Measurements from ENCODE around the gene GPR158. TPM values are rescaled to one million over a fixed set of nuclear protein-coding genes. Genes with fewer than 3 reads are reported as not detected.

GPR158 gene
- total and polyA plus RNA-seq, 9 donors, result 0.05 to 0.13 (median 0.09) TPM

- Histone ChIP-seq H3K36me3 (ENCODE audit: control insufficient read depth, insufficient read depth, low read length) (no peaks in the 10 kb centered on the region), H3K4me1 (ENCODE audit: control insufficient read depth, insufficient read depth, low read length) (no peaks in the 10 kb centered on the region), H3K27me3 (ENCODE audit: control insufficient read depth, insufficient read depth, low read length) (no peaks in the 10 kb centered on the region), H3K9me3 (replicated peaks; ENCODE audit: control insufficient read depth, low read depth, low read length) (no peaks in the 10 kb centered on the region), H3K4me3 (ENCODE audit: low read length) (no peak overlapping the region), H3K27ac (ENCODE audit: low read length) (no peak overlapping the region)
- no peak for DNase-seq
- 79% methylated on average over 4 of the region's 5 CpGs for WGBS (ENCODE audit: insufficient coverage)
These were observed 381.1 kb downstream of the GPR158 start for GRCh38 chr10:25555865-25556264.

GRCh38 chr10:25556457-25556856, 381.7 kb downstream of the GPR158 start:
- peak; percentile 70 for DNase-seq
- no peaks in the 10 kb centered on the region for H3K27me3 ChIP-seq (ENCODE audit: control insufficient read depth, insufficient read depth, low read length)
- no peak overlapping the region for H3K4me3 ChIP-seq (ENCODE audit: low read length)
- no peaks in the 10 kb centered on the region for H3K4me1 ChIP-seq (ENCODE audit: control insufficient read depth, insufficient read depth, low read length)
- H3K9me3 ChIP-seq (replicated peaks; ENCODE audit: control insufficient read depth, low read depth, low read length), result no peaks in the 10 kb centered on the region
- no CpG with 5 or more reads among the region's 5 CpGs for WGBS (ENCODE audit: insufficient coverage)
- no peaks in the 10 kb centered on the region for H3K36me3 ChIP-seq (ENCODE audit: control insufficient read depth, insufficient read depth, low read length)
- no peak overlapping the region for H3K27ac ChIP-seq (ENCODE audit: low read length)

GRCh38 chr10:25557136-25557535, 382.3 kb downstream of the GPR158 start:
- Histone ChIP-seq H3K4me1 (ENCODE audit: control insufficient read depth, insufficient read depth, low read length) (no peaks in the 10 kb centered on the region), H3K9me3 (replicated peaks; ENCODE audit: control insufficient read depth, low read depth, low read length) (no peaks in the 10 kb centered on the region), H3K27ac (ENCODE audit: low read length) (no peak overlapping the region), H3K4me3 (ENCODE audit: low read length) (no peak overlapping the region), H3K27me3 (ENCODE audit: control insufficient read depth, insufficient read depth, low read length) (no peaks in the 10 kb centered on the region), H3K36me3 (ENCODE audit: control insufficient read depth, insufficient read depth, low read length) (no peaks in the 10 kb centered on the region)
- 25% methylated on average over 2 of the region's 3 CpGs for WGBS (ENCODE audit: insufficient coverage)
- DNase-seq, result no peak

DNA sequence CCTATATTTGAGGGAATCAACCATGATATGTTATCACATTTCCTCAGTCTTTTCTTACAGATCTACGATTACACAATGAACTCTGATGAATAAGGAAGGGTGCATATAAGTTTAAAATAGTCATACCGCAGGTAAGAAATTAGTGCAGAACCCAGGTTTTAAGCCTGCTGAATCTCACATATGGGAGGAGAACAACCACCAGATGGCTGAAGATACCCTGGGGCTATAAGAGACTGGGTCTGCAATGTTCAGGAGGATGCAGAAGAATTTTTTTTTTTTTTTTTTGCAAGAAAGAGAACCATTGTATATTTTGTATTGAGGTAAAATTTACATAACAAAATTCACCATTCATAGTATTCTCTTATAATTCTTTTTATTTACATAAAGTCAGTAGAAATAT, 387.0 kb downstream of the GPR158 start:
- Histone ChIP-seq H3K4me3 (ENCODE audit: low read length) (no peak overlapping the region), H3K27ac (ENCODE audit: low read length) (no peak overlapping the region), H3K9me3 (replicated peaks; ENCODE audit: control insufficient read depth, low read depth, low read length) (no peaks in the 10 kb centered on the region), H3K27me3 (ENCODE audit: control insufficient read depth, insufficient read depth, low read length) (no peaks in the 10 kb centered on the region), H3K4me1 (ENCODE audit: control insufficient read depth, insufficient read depth, low read length) (no peaks in the 10 kb centered on the region), H3K36me3 (ENCODE audit: control insufficient read depth, insufficient read depth, low read length) (no peaks in the 10 kb centered on the region)
- DNase-seq, result no peak
- no CpG with 5 or more reads among the region's 2 CpGs for WGBS (ENCODE audit: insufficient coverage)

- Histone ChIP-seq H3K4me3 (ENCODE audit: low read length) (no peak overlapping the region), H3K9me3 (replicated peaks; ENCODE audit: control insufficient read depth, low read depth, low read length) (no peaks in the 10 kb centered on the region), H3K36me3 (ENCODE audit: control insufficient read depth, insufficient read depth, low read length) (no peaks in the 10 kb centered on the region), H3K27ac (ENCODE audit: low read length) (no peak overlapping the region), H3K27me3 (ENCODE audit: control insufficient read depth, insufficient read depth, low read length) (no peaks in the 10 kb centered on the region), H3K4me1 (ENCODE audit: control insufficient read depth, insufficient read depth, low read length) (no peaks in the 10 kb centered on the region)
- DNase-seq, result no peak
- no CpG with 5 or more reads among the region's 4 CpGs for WGBS (ENCODE audit: insufficient coverage)
These were observed 387.7 kb downstream of the GPR158 start for GRCh38 chr10:25562547-25562946.

DNA sequence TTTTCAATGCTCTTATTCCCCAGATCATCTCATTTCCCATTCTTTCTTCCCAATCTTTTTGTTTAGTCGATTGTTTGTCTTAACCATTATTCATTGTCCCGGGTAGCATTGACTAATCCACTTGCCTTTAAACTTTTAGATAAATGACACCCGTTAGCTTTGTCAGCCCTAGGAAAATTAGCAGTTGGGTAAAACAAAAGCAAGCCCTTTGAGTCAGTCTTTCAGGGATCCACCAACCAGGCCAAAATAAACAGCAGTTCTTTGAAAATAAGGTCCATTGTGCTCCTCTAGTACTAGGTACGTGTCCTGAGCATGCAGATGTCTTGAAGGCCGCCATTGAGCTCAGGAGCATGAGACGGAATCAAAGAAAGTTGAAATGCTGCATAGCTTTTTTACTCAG, 389.6 kb downstream of the GPR158 start:
- H3K27ac ChIP-seq (ENCODE audit: low read length), result no peak overlapping the region
- no peaks in the 10 kb centered on the region for H3K9me3 ChIP-seq (replicated peaks; ENCODE audit: control insufficient read depth, low read depth, low read length)
- WGBS (ENCODE audit: insufficient coverage), result 96% methylated on average over 4 of the region's 6 CpGs
- no peak for DNase-seq
- H3K36me3 ChIP-seq (ENCODE audit: control insufficient read depth, insufficient read depth, low read length), result no peaks in the 10 kb centered on the region
- H3K27me3 ChIP-seq (ENCODE audit: control insufficient read depth, insufficient read depth, low read length), result no peaks in the 10 kb centered on the region
- no peak overlapping the region for H3K4me3 ChIP-seq (ENCODE audit: low read length)
- no peaks in the 10 kb centered on the region for H3K4me1 ChIP-seq (ENCODE audit: control insufficient read depth, insufficient read depth, low read length)

DNA sequence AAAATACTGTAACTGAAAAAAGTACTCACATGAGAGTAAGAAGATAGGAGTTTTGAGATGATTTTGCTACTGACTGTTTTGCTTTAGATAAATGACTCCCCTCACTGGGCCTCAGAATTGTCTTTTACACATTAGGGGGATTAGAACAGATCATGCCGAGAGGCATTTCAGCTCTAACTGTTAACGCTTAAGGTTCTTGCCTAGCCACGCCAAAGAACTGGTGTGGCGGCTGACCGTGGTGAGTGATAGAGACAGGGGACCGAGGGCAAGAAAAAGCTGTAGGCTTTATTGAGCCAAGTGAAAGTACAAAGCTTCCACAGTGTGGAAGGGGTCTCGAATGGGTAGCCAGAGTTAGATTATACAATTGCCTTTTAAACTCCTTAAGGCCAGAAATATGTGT, 390.8 kb downstream of the GPR158 start:
- H3K9me3 ChIP-seq (replicated peaks; ENCODE audit: control insufficient read depth, low read depth, low read length), result no peaks in the 10 kb centered on the region

DNA sequence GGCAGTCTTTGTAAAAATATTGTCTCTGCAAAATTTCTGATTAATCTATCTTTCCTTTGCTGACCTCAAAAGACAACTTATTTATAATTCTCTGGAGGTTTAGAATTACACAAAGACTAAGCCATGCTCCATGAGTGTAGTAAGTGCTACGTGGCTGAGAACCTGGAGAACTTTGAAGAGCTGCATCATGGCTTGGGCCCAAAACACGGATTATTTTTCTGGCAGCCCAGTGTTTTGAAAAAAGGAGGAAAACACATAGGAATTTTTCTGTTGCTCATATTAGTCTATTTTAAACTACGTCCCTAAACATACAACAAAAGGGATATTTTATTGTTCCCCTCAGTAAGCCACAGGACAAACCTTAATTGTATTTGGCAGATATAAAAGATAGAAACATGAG, 398.5 kb downstream of the GPR158 start:
- DNase-seq, result peak; percentile 51
- no peaks in the 10 kb centered on the region for H3K36me3 ChIP-seq (ENCODE audit: control insufficient read depth, insufficient read depth, low read length)
- no peaks in the 10 kb centered on the region for H3K27me3 ChIP-seq (ENCODE audit: control insufficient read depth, insufficient read depth, low read length)
- H3K4me1 ChIP-seq (ENCODE audit: control insufficient read depth, insufficient read depth, low read length), result no peaks in the 10 kb centered on the region
- no CpG with 5 or more reads among the region's 3 CpGs for WGBS (ENCODE audit: insufficient coverage)
- H3K4me3 ChIP-seq (ENCODE audit: low read length), result no peak overlapping the region
- H3K9me3 ChIP-seq (replicated peaks; ENCODE audit: control insufficient read depth, low read depth, low read length), result no peaks in the 10 kb centered on the region
- no peak overlapping the region for H3K27ac ChIP-seq (ENCODE audit: low read length)

More for the DNA sequence above, 390.8 kb downstream of the GPR158 start:
- DNase-seq, result no peak
- H3K36me3 ChIP-seq (ENCODE audit: control insufficient read depth, insufficient read depth, low read length), result no peaks in the 10 kb centered on the region
- H3K27me3 ChIP-seq (ENCODE audit: control insufficient read depth, insufficient read depth, low read length), result no peaks in the 10 kb centered on the region
- WGBS (ENCODE audit: insufficient coverage), result 56% methylated on average over 6 of the region's 7 CpGs
- H3K4me3 ChIP-seq (ENCODE audit: low read length), result no peak overlapping the region
- H3K27ac ChIP-seq (ENCODE audit: low read length), result no peak overlapping the region
- no peaks in the 10 kb centered on the region for H3K4me1 ChIP-seq (ENCODE audit: control insufficient read depth, insufficient read depth, low read length)

DNA sequence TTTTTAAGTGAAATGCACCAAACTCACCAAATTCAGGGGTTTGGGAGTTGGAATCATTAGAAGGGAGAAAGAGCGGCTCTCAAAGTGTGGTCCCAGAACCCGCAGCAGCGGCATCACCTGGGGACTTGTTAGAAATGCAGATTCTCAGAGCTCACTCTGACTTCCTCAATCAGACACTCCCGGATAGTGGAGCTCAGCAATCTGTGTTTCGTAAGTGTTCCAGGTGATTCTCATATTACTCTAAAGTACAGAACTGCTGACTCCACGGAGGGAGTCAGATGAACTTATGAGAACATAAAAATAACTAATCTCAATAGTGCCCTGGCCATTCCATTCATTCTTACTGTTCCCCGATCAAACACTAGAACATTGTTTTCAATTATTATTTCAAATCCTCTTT, 400.5 kb downstream of the GPR158 start:
- Histone ChIP-seq H3K4me1 (ENCODE audit: control insufficient read depth, insufficient read depth, low read length) (no peaks in the 10 kb centered on the region), H3K36me3 (ENCODE audit: control insufficient read depth, insufficient read depth, low read length) (no peaks in the 10 kb centered on the region)

DNA sequence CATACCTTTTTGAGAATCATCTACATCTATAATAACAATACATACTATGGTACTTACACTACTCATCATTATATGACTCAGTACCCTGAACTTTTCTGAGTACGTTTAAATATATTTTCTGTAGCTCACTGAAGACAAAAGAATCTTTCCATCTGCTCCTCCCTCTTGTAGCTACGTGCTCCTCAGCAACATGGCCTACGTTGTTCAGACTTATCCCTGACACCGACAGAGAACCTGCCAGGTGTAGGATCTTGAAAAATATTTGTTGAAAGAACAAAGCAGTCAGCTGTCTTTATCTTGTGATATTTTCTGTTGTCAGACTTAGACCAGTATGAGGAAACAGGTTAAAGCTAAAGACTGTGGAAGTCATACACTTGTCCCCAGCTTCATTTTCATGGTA, 403.3 kb downstream of the GPR158 start:
- H3K4me1 ChIP-seq (ENCODE audit: control insufficient read depth, insufficient read depth, low read length), result no peaks in the 10 kb centered on the region
- no peaks in the 10 kb centered on the region for H3K27me3 ChIP-seq (ENCODE audit: control insufficient read depth, insufficient read depth, low read length)
- WGBS (ENCODE audit: insufficient coverage), result 63% methylated on average over 3 of the region's 4 CpGs
- H3K27ac ChIP-seq (ENCODE audit: low read length), result no peak overlapping the region
- no peaks in the 10 kb centered on the region for H3K36me3 ChIP-seq (ENCODE audit: control insufficient read depth, insufficient read depth, low read length)
- no peak overlapping the region for H3K4me3 ChIP-seq (ENCODE audit: low read length)
- DNase-seq, result no peak
- H3K9me3 ChIP-seq (replicated peaks; ENCODE audit: control insufficient read depth, low read depth, low read length), result no peaks in the 10 kb centered on the region

More for the DNA sequence above, 400.5 kb downstream of the GPR158 start:
- Histone ChIP-seq H3K27ac (ENCODE audit: low read length) (no peak overlapping the region), H3K9me3 (replicated peaks; ENCODE audit: control insufficient read depth, low read depth, low read length) (no peaks in the 10 kb centered on the region), H3K27me3 (ENCODE audit: control insufficient read depth, insufficient read depth, low read length) (no peaks in the 10 kb centered on the region), H3K4me3 (ENCODE audit: low read length) (no peak overlapping the region)
- 49% methylated on average over 2 of the region's 7 CpGs for WGBS (ENCODE audit: insufficient coverage)
- no peak for DNase-seq

DNA sequence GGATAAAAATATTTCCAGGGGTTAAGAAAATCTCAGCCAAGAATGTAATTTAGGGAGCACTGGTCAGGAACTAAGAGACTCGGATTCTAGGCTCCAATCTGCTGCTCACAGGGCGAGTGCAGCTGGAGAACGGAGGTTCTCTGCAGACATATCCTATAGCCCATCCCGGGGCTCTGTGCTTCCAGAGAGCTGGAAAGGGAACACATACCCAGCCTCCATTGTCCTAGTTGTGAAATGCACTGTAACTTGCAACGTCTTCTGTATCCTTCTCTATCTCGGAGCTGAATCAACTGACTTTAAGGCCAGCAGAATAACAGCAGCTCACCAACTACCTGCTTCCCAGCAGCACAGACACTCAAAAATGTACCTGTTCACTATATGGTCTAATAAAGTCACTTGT, 408.2 kb downstream of the GPR158 start:
- WGBS (ENCODE audit: insufficient coverage), result 28% methylated on average over 6 of the region's 6 CpGs
- Histone ChIP-seq H3K27me3 (ENCODE audit: control insufficient read depth, insufficient read depth, low read length) (no peaks in the 10 kb centered on the region), H3K9me3 (replicated peaks; ENCODE audit: control insufficient read depth, low read depth, low read length) (peaks cover 3% of the 10 kb centered on the region), H3K4me1 (ENCODE audit: control insufficient read depth, insufficient read depth, low read length) (no peaks in the 10 kb centered on the region), H3K27ac (ENCODE audit: low read length) (no peak overlapping the region), H3K36me3 (ENCODE audit: control insufficient read depth, insufficient read depth, low read length) (no peaks in the 10 kb centered on the region), H3K4me3 (ENCODE audit: low read length) (no peak overlapping the region)
- DNase-seq, result peak; percentile 7
